ENCODE measurements around the gene ENO4. TPM values are rescaled to one million over a fixed set of nuclear protein-coding genes. Genes with fewer than 3 reads are reported as not detected.

ENO4 gene
- polyA plus RNA-seq, 1 donor = 5.1 TPM

DNA sequence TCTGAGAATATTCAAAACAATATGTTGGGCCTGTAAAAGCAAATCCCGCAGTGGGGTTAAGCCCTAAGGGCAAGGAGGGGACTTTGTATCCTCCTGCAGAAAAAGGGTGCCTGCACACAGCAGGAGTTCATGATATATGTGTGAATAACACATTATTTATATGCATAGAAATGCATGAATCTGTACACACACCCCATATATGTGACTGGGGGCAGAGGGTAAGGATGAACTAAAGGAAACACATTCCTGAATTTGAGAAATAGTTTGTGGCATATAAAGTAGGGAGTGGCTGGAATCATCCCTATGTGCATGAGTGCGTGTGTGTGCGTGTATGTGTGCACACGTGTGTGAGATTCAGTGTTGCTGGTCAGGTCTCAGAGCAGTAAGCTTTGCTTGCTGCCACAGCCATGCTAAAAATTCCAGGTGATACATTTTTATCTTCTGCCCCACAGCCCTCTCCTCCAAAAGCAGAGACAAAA, 18.9 kb downstream of the ENO4 start:
- no peak for DNase-seq

- no peak for DNase-seq
These were observed 19.4 kb downstream of the ENO4 start for GRCh38 chr10:116868722-116869121.

DNA sequence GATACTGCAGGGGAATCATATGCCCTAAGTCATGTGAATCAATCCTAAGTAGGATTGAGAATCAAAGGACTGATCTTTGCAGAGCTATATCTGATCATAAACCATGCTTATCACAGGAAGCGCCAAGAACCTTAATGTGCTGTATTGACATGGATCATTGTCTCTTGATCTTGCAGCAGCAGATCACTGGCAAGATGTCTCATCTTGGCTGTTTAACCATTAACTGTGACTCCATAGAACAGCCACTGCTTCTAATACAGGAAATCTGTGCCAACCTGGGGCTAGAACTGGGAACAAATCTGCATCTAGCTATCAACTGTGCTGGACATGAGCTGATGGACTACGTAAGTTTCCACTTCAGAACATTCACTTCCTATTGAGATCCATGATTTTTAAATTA, 21.6 kb downstream of the ENO4 start:
- no peak for DNase-seq

GRCh38 chr10:116873134-116873533, 23.8 kb downstream of the ENO4 start:
- no peak for DNase-seq

- no peak for DNase-seq
These were observed 26.6 kb downstream of the ENO4 start for GRCh38 chr10:116875897-116876296.

GRCh38 chr10:116877391-116877790, 28.1 kb downstream of the ENO4 start:
- DNase-seq = no peak

DNA sequence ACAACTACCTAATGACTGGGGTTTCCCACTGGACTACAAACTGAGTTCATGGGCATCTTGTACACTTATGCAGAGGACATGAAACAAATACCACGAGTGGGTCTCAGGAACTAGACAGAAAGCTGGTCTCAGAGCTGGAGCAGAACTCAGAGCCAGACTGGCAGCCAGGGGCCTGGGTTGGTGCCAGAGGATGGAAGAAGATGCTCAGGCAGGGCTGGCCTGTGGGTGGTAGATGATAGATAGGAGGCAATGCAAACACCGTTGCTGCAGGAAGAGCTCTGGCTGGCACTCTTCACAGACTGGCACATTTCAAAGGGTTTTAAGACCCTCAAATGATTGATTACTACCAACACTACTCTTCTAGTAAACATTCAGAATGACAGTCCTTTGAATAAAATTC, 28.8 kb downstream of the ENO4 start:
- no peak for DNase-seq

DNA sequence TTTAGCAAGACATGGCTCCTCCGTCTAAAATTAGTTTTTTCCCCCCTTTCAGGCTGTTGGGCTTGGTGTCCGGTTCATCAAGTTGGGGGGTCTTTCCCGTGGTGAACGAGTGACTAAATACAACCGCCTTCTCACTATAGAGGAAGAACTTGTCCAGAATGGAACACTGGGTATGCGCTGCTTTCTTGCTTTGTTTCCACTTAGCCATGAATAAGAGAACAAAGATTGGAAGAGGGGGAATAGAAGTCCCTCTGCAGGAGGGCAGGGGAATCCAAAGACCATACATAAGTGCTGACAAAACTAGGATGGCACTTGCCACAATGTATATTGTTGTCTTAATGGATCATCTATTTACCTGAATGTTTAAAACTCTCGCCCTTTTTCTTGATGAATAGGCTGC, 30.5 kb downstream of the ENO4 start:
- DNase-seq = no peak

DNA sequence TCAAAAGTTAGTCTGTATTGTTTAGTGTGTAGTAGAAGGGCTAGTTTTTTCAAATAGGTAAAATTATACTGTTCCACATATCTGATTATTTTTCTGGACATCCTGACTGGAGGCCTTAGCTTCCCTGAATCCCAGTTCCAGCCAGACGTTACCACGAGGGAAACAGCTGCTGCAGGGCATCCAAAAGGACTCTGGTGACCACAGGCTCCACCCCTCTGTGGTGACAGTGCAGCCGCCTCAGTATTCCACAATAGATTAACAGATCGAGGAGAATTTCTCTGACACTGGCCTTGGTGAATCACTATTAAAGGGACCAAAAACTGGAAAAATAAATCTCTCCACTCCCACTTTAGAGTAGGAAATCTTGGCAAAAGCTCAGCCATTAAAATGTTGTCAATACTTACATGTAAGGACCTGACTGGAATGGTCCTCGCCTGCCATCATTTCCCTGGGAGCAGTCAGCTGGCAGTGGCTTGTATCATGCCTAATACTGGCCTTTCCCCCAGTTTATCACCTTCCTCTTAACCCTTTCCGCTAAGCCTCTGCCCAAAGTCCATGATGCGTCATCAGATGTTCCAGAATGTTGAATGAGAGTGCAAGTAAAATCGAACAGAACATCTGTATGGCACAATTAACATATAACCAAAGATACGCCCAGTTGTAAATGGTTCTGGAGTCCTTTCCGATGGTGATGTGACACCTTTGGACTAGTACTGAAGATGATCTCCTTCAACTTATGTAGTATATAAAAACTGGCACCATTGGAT, 31.6 kb downstream of the ENO4 start:
- no peak for DNase-seq

- no peak for DNase-seq
These were observed 33.3 kb downstream of the ENO4 start for GRCh38 chr10:116882639-116883038.

DNA sequence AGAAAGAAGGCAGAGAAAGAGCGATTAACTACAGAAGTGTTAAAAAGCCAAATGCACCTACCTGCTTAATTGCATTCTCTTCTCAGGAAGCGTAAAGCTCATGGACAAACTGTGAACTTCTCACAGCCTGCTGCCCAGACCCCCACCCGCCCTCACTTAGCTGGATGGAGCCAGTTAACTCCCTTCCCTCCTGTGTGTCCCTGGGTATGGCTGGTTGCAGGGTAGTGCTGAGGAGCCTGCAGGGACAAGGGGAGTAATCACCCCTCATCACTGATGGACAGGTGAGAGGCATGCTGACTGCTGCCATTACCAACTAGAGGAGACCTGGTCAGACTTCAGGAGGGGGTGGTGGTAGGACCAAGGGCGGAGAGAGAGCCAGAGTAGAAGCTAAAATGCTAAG, 37.5 kb downstream of the ENO4 start:
- no peak for DNase-seq

- no peak for DNase-seq
These were observed 39.2 kb downstream of the ENO4 start for GRCh38 chr10:116888380-116889055.

- no peak for DNase-seq
These were observed 39.8 kb downstream of the ENO4 start for GRCh38 chr10:116889066-116889465.

DNA sequence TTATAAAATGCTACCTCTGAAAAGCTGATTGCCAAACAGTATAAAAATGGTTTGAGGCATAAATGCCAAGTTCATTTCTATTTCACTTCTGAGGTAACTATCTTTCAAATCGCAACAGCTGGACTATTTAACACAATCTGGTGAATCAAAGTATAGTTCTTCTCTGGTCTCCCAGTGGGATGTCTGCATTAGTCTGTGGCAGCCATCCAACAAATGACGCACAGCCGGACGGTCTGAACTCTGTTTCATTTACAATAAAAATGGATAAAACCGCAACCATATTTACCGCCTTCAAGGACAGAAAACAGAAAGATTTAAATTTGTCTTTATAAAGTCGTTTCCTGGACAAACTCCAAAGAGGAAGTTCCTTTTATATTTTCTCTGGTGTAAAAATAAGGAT, 41.9 kb downstream of the ENO4 start:
- peak; percentile 61 for DNase-seq

- DNase-seq = peak; percentile 41
These were observed 43.8 kb downstream of the ENO4 start for GRCh38 chr10:116892907-116893685.

DNA sequence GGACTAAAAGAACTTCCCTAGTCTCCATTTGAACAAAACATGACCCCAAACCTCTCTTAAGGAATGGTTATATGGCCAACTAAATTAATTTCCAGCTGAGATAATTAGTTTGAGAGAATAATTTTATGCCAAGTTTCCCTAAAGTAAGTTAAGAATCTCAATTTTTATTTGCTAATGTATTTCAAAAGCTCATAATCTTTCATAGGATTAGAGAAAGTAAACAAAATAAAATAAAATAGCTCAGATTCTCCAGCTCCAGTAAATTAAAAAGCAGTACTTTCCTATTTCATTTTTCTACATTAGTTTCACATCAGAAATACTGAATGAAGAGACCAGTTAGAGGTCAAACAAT, 44.4 kb downstream of the ENO4 start:
- DNase-seq = no peak

- peak; percentile 38 for DNase-seq
These were observed 50.3 kb downstream of the ENO4 start for GRCh38 chr10:116899626-116900025.

GRCh38 chr10:116905845-116906210, 56.5 kb downstream of the ENO4 start:
- no peak for DNase-seq

DNA sequence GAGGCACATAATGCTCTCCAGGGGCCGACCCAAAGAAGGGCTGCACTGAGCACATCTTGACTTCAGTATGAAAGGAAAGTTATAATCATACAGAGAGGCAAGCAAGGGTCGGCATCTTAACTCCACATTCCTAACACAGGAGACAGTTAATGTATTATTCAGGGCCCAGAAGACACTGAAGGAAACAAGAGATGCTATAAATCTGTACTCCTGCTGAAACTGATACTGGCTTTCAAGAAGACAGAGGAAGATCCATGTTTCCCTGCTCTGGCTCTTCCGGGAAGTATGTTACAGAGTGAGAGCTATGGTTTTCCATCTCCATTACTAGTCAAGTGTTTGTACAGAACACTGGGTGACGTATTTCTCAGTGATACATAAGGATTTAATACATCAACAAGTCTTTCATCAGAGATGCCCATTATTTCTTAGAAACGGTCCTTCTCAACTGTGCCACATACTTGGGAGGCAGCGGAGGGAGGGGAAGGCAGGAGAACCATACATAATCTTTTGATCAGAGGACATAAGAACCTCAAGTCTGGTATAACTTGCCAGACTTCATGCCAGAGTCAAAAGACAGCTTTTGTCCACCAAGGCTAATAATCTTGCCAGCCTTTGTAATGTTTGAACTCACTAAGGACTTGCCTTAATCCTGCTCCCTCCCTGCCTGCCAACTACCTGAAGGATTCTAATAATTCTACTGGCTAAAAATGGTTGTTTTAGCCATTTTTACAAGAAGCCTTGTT, 58.1 kb downstream of the ENO4 start:
- DNase-seq = no peak

DNA sequence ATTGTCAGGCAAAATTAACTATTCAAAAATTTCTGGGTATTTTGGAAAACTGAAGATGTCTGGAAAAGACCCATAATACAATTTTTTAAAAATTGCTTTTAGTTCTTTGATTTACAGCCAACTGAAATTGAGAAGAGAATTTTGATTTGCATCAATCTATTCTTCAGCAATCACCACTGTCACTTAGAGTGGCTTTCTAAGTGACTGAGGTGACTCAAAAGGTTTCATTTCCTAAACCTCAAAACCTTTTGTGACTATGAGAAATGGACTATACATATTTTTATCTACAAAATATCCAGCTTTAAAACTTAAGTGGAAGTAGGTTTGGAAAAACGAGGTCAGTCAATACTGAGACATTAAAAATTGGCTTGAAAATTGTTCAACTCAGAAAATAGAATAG, 60.0 kb downstream of the ENO4 start:
- no peak for DNase-seq

DNA sequence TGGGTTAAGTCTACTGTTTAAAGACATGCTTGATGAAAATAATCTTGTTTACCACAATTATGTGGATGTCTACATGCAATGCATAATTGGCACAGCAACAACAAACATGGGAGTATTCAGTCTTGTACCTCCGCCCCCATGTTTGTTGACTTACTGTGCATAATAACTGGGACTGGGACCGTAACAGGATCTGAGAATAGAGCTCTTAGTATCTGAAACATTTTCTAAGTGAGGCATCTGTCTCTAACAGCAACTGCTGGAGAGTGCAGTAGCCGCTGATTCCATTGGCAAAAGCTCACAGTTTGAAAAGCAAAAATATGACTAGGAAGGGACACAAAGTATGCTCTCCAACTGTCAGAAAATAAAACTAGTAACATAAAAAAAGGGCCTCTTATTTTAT, 61.6 kb downstream of the ENO4 start:
- DNase-seq = no peak

- no peak for DNase-seq
These were observed 62.9 kb downstream of the ENO4 start for GRCh38 chr10:116912162-116912561.

Data from left kidney (tissue), 2 donors.